ENCODE results near the gene GIMAP8. TPM values are rescaled to one million over a fixed set of nuclear protein-coding genes. Genes with fewer than 3 reads are reported as not detected.

Gene GIMAP8
- total RNA-seq, 1 donor from 2014 or later: not detected

DNA sequence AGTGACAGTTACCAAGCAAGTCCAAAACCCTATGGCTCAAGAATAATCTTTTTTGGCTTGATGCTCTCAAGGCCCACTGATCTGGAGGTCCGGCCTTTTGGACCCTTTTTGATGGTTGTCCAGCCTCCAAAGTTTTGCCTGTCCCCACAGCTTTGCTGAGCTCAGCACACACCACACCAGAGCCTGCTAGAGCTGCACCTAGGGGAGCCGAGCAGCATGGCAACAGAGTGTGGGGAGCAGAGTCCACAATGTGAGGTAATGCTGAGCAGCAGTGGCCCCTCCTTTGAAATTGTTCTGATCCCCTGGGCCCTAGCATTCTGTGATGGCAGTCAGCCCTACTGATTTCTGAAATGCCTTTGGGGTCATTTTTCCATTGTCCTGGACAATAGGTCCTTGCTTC is 73.6 kb downstream of the GIMAP8 start:
- Mint-ChIP-seq H3K27ac (ENCODE audit: unreplicated experiment) (no peak overlapping the region), H3K4me1 (ENCODE audit: low read depth) (no peaks in the 10 kb centered on the region), H3K4me3 (ENCODE audit: unreplicated experiment) (no peak overlapping the region), H3K36me3 (ENCODE audit: low read depth) (no peaks in the 10 kb centered on the region), H3K9me3 (ENCODE audit: low read depth) (peaks cover 5% of the 10 kb centered on the region), H3K27me3 (ENCODE audit: low read depth) (peaks cover 4% of the 10 kb centered on the region)
- no peak for TF ChIP-seq CTCF (IDR thresholded peaks at IDR 0.05)
- DNase-seq (ENCODE audit: low spot score): no peak

Other genes with a start within 250 kb of the GIMAP8 start
- gene LRRC61, start 127.3 kb upstream of the GIMAP8 start, total RNA-seq: 1.5 to 1.7 TPM in 2 of 3 replicates, not detected in the other
- gene ACTR3C, start 127.1 kb upstream of the GIMAP8 start, total RNA-seq: 0.25 to 0.85 TPM in 2 of 3 replicates, not detected in the other
- 1.4 to 1.9 TPM (median 1.8 TPM) in 3 replicates for gene RARRES2, start 109.0 kb upstream of the GIMAP8 start, total RNA-seq
- gene REPIN1, start 81.8 kb upstream of the GIMAP8 start, total RNA-seq: 59.5 to 65.8 TPM (median 63.4 TPM) in 3 replicates
- gene ZNF775, start 71.3 kb upstream of the GIMAP8 start, total RNA-seq: 4.3 to 6.5 TPM (median 6.0 TPM) in 3 replicates
- not detected in 3 replicates for gene GIMAP7, start 64.2 kb downstream of the GIMAP8 start, total RNA-seq
- not detected in 3 replicates for gene GIMAP4, start 116.8 kb downstream of the GIMAP8 start, total RNA-seq
- not detected in 3 replicates for gene GIMAP6, start 181.8 kb downstream of the GIMAP8 start, total RNA-seq
- not detected in 3 replicates for gene GIMAP2, start 235.1 kb downstream of the GIMAP8 start, total RNA-seq

All from chondrocyte (in vitro differentiated cells).